ENCODE data around the gene CFAP74.

- TF ChIP-seq CTCF (conservative IDR thresholded peaks at IDR 0.05; ENCODE audit: low read depth, low read length), result no peak
- TF ChIP-seq EZH2phosphoT487 (IDR thresholded peaks at IDR 0.05; ENCODE audit: borderline replicate concordance, low read length), result no peak
- no peak for TF ChIP-seq EZH2 (IDR thresholded peaks at IDR 0.05; ENCODE audit: low read length, unreplicated experiment)
Measured at GRCh38 chr1:1937549-1938275, 65.9 kb downstream of the CFAP74 start.

Data from PC-3 (cell line).